Iris pigment epithelial cell (primary cell): ENCODE data around the gene PRTN3.

Experiments
- DNase-seq: peaks from one replicate; pipeline ENCODE4 v3.0.0-alpha.2; 2011; ENCODE audit warnings: low read depth

The PRTN3 gene

GRCh38 chr19:840519-841206, at the start of gene PRTN3:
Gene PRTN3 (plus strand): TSS chr19:840999. CDS start chr19:841009, 10 bp downstream.
- DNase-seq: no peak

GRCh38 chr19:791007-791566, 49.7 kb upstream of the PRTN3 start:
- no peak for DNase-seq

- no peak for DNase-seq
Observed at GRCh38 chr19:791567-792305, 49.1 kb upstream of the PRTN3 start.

- no peak for DNase-seq
Observed at GRCh38 chr19:792306-792885, 48.4 kb upstream of the PRTN3 start.

GRCh38 chr19:793806-794205, 47.0 kb upstream of the PRTN3 start:
- DNase-seq: no peak

- no peak for DNase-seq
Observed at GRCh38 chr19:795073-795611, 45.7 kb upstream of the PRTN3 start.

GRCh38 chr19:795691-796581, 44.9 kb upstream of the PRTN3 start:
- DNase-seq: no peak

- peak; percentile 100 for DNase-seq
Observed at GRCh38 chr19:796692-797527, 43.9 kb upstream of the PRTN3 start, which contains the start of gene PTBP1. Gene PTBP1 (plus strand): TSS chr19:797452. CDS start chr19:797498, 46 bp downstream.

- peak; percentile 90 for DNase-seq
Observed at GRCh38 chr19:797528-798414, 43.0 kb upstream of the PRTN3 start.

GRCh38 chr19:798415-799075, 42.3 kb upstream of the PRTN3 start:
- DNase-seq: peak; percentile 29

- peak; percentile 53 for DNase-seq
Observed at GRCh38 chr19:799076-799881, 41.5 kb upstream of the PRTN3 start.

GRCh38 chr19:800360-801029, 40.3 kb upstream of the PRTN3 start:
- DNase-seq: peak; percentile 67

- no peak for DNase-seq
Observed at GRCh38 chr19:801030-801860, 39.6 kb upstream of the PRTN3 start.

- DNase-seq: peak; percentile 77
Observed at GRCh38 chr19:801861-802497, 38.8 kb upstream of the PRTN3 start.

GRCh38 chr19:802498-803098, 38.2 kb upstream of the PRTN3 start:
- DNase-seq: peak; percentile 74
